DMS153 treated with DMSO at 0.1 percent for 48 hours (cell line): Measurements from ENCODE around the gene SIMC1.
"Not testable (repeated sequence)": the region's sequence is repeated elsewhere in the genome, so short reads cannot be mapped to it uniquely, and the experiment has no call there.

Experiments used
- DNase-seq: peaks from one replicate; lab custom pipeline; 2025; ENCODE audit not compliant: unreplicated experiment; lab: John Stamatoyannopoulos, UW

Gene SIMC1

DNA sequence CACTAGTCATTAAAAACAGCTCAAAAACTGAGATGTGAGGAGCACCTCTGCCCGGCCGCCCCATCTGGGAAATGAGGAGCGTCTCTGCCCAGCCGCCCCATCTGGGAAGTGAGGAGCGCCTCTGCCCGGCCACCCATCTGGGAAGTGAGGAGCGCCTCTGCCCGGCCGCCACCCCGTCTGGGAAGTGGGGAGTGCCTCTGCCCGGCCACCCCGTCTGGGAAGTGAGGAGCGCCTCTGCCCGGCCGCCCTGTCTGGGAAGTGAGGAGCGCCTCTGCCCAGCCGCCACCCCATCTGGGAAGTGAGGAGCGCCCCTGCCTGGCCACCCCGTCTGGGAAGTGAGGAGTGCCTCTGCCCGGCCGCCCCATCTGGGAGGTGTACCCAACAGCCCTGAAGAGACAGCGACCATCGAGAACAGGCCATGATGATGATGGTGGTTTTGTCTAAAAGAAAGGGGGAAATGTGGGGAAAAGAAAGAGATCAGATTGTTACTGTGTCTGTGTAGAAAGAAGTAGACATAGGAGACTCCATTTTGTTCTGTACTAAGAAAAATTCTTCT lies 23.7 kb upstream of the SIMC1 start:
- not testable (repeated sequence) for DNase-seq

DNA sequence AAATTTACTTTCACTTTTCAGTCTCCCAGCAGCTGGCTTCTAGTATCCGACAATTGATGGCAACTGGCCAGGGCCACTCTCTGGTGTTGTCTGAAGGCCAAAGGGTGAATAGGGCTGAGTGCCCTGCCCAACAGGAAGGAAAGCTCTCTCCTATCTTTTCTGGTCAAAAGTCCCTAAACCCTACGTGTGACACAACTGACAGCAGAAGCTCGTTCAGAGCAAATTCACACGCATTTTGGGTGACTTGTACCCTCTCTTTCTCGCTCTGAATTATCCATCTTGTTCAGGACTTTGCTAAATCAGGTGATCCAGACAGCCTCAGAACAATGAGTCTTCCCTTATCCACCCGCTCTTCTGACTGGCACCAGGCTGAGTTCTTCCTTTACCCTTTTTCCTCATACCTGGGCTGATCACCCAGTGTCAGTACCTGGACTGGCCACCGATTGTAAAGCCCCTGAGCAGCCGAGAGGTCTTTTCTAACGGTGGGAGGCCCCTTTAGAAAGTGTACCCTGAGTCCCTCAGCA lies 21.8 kb upstream of the SIMC1 start:
- DNase-seq, result not testable (repeated sequence)

DNA sequence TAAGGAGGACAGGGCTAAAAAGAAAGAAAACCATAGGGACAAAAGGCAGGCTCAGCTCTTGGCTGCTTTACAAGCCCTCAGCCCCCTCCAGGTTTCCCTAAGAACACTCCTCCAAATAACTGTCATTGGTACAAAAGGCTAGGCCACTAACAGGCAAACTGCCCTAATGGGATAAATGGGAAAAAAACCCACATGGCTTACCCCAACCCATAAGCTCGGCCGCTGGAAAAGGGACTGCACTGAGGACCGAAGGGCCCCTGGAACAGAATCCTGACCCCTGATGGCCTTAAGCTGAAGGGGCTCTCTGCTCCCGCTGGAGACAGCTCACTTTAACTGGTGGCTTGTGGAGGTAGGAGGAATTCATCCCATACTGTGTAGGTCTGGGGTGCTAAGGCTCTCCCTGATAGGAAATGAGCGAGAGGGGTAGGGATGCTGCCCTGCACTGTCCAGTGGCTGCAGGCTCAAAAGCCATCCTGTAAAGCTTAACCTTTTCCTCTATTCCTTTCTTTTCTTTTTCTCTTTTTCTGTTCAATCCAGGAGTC lies 21.0 kb upstream of the SIMC1 start:
- DNase-seq, result not testable (repeated sequence)

DNA sequence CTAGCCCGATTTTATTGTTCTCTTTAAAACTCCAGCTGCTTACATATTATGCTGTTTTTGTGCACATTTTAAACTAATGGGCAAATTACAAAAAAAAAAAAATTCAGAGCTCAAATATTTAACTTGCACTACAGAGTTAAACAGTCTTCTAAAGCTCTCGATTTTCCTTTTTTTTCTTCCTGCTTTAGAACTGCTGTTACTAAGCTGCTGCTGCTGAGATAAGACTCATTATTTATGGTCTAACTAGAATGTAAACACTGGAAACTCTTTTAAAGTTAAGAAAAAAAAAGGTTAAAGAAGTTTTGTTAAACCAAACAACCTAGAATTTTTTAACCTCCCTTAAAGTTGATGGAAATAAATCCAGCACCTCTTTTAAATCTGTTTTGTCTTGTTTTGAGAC lies 20.5 kb upstream of the SIMC1 start:
- DNase-seq, result not testable (repeated sequence)

DNA sequence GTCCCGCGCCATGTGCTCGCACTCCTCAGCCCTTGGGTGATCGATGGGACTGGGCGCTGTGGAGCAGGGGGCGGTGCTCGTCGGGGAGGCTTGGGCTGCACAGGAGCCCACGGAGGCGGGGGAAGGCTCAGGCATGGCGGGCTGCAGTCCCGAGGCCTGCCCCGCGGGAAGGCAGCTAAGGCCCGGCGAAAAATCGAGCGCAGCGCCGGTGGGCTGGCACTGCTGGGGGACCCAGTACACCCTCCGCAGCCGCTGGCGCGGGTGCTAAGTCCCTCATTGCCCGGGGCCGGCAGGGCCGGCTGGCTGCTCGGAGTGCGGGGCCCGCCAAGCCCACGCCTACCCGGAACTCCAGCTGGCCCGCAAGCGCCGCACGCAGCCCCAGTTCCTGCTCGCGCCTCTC lies 16.2 kb upstream of the SIMC1 start:
- not testable (repeated sequence) for DNase-seq

DNA sequence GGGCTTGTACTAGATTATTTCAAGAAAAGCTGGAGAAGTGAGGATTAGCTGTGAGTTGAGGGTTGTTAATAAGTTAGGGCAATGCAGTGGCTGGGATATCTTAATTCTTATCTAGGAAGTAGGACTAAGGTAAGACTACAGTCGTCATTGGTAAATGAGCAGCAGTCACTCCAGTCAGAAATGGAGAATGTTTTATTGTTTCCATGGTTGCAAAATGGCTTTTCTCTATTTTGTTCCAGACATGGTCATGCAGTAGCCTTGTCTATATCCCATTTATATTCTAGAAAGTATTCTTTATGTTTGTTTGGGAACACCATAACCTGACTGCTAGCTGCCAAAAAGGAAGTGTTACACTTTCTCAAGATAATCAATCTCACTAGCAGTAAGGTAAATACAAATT lies 9.9 kb upstream of the SIMC1 start:
- not testable (repeated sequence) for DNase-seq

DNA sequence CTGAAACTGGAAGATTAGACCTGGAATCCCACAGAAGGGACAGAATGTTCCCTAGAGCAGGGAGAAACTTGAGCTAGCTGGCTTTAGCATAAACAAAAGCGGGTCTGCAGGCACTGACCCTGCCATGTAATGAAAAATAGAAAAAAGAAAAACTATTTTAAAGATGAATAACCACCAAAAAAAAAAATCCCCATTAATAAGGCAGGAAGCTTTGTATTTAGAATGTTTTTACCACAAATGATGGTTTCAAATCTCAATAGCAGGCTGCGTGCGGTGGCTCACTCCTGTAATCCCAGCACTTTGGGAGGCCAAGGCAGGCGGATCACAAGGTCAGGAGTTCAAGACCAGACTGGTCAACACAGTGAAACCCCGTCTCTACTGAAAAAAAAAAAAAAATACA lies 5.0 kb upstream of the SIMC1 start:
- not testable (repeated sequence) for DNase-seq

DNA sequence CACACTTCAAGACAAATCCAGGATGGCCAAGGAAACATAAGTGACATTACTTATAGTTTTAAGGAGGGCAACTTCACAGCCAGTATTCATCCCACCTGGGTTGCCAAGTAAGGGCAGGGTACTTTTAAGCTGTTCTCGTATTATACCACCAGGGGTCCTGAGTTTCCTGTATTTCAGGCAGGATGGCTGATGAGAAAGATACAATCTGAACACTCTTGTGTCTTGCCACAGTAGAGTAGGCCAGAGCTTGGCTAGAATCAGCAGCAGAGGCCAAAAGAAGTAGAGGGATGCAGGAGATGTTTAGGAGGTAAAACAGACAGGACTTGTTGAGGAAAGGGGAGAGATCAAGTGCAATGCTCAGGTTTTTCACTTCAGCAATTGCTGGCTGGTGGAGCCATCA lies 3.1 kb upstream of the SIMC1 start:
- not testable (repeated sequence) for DNase-seq

DNA sequence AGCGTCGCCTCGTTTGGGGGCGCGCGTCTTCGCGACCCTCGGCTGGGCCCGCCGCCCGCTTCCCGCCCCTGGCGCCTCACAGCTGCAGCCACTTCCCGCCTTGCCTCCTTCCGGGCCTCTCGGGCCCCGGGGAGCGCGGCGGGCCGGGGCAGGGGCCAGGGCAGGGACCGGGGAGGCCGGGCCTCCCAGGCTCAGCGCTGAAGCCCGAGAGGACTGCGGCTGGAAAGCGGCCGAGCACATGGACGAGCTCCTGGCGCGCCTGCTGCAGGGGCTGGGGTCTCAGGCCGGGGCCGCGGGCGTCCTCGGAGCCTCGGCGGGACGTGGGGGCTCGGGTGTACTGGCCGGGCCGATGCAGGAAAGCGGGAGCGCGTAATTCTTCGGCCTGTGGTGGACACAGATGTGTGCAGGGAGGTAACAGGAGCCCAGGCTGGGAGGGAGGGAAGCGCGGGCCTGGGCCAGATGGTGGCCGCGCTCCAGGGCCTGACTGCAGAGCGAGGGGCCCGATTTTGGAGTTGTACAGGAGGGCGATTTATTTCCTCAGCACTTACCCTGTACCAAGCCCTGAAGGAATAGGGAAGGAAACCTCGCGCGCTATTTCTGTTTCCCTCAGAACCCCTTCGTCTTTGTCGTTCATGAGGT lies 540 bp downstream of the SIMC1 start:
- not testable (repeated sequence) for DNase-seq

DNA sequence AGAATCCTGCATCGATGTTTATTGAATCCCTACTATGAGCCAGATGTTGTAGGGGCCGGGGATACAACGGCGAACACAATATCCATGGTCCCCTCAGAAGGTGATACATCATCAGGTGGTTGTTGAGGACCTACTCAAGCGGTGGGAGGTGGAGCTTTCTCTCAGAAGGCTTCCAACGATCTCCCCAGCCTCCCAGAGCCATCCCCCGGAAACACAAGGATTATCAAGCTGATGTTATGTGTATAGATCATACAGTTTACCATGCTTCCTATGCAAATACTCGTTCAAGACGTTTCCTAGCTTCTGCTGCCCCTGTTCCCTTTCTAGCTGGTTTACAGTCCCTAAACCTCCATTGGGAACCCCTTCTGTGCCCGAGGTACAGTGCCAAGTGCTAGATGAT lies 1.1 kb downstream of the SIMC1 start:
- DNase-seq, result not testable (repeated sequence)

DNA sequence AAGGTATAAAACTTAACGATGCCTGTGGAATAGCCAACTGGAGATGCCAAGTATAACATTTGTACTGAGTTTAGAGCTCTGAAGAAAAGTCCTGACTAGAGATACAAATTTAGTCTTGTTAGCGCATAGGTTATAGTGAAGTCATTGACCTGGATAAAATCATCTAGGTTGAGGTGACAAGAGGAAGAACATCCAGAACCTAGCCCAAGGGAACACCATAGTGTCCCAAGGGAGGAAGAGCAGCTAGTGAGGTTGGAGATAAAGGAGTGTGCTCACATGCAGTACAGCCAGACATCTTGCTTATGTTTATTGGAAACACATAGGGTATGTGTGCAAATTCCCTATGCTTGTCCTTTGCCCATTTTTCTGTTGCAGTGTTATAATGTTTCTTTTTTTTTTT lies 6.1 kb downstream of the SIMC1 start:
- DNase-seq, result not testable (repeated sequence)

DNA sequence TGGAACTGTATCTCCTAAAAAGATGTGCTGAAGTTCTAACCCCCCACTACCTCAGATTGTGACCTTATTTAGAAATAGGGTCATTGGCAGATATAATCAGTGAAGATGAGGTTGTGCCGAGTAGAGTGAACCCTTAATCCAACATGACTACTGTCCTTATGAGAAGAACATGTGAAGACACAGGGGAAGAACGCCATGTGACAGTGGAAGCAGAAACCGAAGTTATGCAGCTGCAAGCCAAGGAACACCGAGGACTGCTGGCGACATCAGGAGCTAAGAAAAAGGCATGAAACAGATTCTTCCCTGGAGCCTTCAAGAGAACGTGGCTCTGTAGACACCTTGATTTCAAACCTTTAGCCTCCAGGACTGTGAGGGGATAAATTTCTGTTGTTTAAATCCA lies 6.8 kb downstream of the SIMC1 start:
- not testable (repeated sequence) for DNase-seq

DNA sequence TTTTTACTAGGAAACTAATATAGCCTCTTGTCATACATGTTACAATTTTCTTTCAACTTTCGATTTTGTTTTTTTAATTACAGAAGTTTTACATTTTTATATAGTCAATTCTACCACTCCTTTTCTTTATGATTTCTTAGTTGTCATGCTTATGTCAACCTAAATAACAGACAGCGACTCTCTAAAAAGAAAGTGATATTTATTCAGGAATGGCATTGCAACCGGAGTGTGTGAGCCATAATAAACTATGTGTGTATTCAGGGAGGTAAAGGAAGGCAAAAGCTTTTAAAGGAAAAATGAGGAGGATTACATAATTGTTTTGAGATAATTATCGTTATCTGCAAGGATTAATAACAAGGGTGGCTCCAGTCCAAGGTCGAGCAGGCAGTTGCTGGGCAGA lies 7.3 kb downstream of the SIMC1 start:
- not testable (repeated sequence) for DNase-seq

DNA sequence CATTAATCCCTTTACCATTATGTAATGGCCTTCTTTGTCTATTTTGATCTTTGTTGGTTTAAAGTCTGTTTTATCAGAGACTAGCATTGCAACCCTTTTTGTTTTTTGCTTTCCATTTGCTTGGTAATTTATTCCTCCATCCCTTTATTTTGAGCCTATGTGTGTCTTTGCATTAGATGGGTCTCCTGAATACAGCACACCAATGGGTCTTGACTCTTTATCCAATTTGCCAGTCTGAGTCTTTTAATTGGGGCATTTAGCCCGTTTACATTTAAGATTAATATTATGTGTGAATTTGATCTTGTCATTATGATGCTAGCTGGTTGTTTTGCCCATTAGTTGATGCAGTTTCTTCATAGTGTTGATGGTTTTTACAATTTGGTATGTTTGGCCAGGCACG lies 12.5 kb downstream of the SIMC1 start:
- not testable (repeated sequence) for DNase-seq

DNA sequence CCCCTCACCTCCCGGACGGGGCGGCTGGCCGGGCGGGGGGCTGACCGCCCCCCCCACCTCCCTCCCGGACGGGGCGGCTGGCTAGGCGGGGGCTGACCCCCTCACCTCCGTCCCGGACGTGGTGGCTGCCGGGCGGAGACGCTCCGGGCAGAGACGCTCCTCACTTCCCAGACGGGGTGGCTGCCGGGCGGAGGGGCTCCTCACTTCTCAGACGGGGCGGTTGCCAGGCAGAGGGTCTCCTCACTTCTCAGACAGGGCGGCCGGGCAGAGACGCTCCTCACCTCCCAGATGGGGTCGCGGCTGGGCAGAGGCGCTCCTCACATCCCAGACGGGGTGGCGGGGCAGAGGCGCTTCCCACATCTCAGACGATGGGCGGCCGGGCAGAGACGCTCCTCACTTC lies 13.9 kb downstream of the SIMC1 start:
- DNase-seq, result not testable (repeated sequence)

DNA sequence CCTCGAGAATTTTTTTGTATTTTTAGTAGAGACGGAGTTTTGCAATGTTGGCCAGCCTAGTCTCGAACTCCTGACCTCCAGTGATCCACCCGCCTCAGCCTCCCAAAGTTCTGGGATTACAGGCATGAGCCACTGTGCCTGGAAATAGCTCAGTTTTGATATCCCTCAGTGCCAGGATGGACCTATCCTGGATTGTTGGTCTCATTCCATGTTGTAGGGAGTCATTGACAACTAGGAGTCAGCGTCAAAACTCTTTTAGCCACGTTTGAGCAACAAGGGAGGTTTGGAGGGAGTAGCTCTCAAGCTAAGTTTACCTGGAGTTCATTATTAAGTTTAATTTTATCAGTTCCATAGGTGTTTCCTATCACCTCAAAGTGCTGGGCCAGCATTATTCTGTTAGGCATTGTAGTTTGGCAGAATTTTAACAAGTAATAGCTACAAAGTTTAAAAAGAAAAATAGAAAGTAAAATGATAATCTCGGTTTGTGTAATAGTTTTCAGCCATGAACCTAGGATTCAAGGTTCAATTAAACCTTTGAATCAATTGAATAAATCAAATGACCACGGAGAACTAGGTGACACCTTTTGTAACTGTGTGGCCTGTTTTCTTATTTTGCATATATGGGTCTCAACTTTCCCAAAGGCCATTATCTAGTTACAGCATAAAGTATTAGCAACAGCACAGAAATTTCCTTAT lies 15.3 kb downstream of the SIMC1 start:
- DNase-seq, result not testable (repeated sequence)

DNA sequence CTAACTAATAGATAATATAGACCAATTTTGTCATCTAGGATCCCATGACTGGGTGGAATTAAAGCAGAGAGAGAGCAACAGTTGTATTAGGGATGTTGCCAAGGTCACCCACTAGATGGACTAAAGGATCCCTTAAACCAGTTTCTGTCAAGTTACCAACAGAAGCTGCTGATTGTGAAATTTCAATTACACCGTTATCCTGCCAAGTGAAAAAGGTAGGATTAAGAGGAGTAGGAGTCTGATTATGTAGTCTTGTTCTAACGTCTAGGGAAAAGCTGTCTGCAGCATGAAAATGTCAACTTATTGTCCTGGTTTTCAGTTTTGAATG lies 15.8 kb downstream of the SIMC1 start:
- not testable (repeated sequence) for DNase-seq

DNA sequence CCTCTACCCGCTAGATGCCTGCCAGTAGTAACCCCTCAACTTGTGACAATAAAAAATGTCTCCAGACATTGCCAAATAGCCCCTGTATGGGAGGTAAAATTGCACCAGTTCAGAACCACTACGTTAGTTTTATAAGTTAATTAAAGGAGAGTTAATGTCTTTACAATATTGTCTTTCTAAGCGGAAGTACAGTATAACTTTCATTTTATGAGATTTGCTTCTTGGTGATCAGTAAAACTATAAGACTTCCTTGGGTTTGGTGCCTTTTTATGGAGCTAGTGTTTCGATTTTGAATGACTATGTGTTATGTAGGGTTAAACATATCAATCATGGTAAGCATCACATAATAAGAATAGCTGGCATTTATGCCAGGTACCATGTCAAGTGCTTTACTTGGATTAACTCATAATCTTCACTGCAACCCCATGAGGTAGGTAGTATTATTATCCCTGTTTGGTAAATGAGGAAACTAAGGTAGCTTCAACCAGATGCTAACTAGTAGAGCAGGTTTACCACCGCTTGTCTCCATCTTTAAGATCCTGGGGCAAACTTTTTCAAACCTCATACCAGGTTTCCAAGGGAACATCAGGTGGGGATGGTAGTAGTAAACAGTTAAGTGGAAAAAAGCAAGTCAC lies 19.8 kb downstream of the SIMC1 start:
- not testable (repeated sequence) for DNase-seq

DNA sequence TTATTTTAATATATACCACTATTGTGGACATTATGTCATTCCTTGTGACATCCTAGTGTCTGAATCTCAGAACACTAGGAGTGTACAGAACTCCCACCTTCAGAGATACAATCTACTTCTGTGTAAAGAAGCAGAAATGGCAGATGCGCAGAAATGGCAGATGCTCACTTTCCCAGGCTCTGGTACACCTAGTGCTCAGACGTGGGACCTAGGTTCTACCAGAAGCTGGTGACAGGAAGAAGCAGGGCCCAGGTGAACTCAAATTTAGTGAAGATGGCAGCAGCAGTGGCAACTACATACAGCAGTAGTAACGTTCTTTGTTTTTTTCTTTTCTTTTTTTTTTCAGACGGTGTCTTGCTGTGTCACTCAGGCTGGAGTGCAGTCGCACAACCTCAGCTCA lies 22.5 kb downstream of the SIMC1 start:
- DNase-seq, result not testable (repeated sequence)

DNA sequence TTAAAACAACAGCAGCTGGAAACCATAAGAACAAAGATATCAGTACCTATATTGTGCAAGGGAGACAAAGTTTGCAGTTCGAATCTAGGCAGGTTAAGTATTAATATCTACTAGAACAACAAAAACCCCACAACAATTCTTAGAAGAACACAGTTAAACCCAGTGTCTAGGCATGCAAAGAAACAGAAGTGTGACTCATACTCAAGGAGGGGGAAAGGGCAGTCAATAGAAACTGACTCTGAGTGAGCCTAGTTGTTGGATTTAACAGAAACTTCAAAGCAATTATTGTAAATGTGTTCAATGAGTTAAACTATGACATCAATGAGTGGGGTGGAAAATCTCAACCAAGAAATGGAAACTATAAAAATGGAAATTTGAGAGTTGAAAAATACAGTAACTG lies 28.2 kb downstream of the SIMC1 start:
- not testable (repeated sequence) for DNase-seq

DNA sequence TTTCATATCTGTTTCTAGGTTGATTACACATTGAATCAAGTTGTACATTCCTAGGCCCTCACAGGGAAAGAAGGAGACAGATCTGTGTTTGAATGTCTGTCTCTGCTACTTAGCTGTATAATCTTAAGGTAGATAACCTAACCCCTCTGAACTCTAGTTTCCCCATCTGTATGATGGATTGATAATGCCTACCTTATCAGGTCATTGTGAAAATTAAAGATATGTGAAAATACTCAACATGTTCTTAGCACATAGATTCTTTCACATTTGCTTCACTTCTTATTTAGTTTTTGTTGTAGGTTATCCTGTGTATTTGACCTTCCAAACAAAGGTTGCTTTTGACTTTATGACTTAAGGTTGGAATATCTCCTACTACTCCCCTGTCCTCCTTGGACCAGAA lies 50.8 kb downstream of the SIMC1 start:
- not testable (repeated sequence) for DNase-seq
